CD4-positive, alpha-beta T cell (primary cell): ENCODE measurements around the gene RARB. TPM values are rescaled to one million over a fixed set of nuclear protein-coding genes. Genes with fewer than 3 reads are reported as not detected.

Source experiments
- ATAC-seq: fragments of 200-7000 bp; cut with Tn5 transposase; one replicate; pipeline ENCODE4 v1.10.0; 2022; ENCODE audit warnings: mild to moderate bottlenecking; ENCODE audit not compliant: poor library complexity
- CTCF ChIA-PET: fragments of 350-600 bp; sonication (Branson Sonifier 250); formaldehyde crosslinking; loops from one replicate; lab custom pipeline; 2021; ENCODE audit warnings: antibody characterized with exemption, inconsistent platforms; lab: Charles Lee
- POLR2A ChIA-PET: fragments of 350-600 bp; sonication (Branson Sonifier 250); formaldehyde crosslinking; loops from one replicate; lab custom pipeline; 2021; ENCODE audit warnings: antibody characterized with exemption, inconsistent platforms; lab: Charles Lee
- DNase-seq, 14 experiments: peaks; one replicate each; pipeline ENCODE4 v3.0.0-alpha.2; 2013 to 2020; ENCODE audit warnings: mixed read lengths in 2 of 14
- H3K27ac ChIP-seq, 2 donors: one replicate each; pipeline versions ENCODE4 v1.5.1 to v1.7.0; 2013; ENCODE audit warnings: low read length in 2 of 2, low read depth in 1 of 2, mild to moderate bottlenecking in 1 of 2
- H3K27me3 ChIP-seq, 2 experiments: 1 replicate in 1 of 2; 2 replicates in 1 of 2; pipeline versions ENCODE4 v1.6.1 to v1.7.0; 2013; ENCODE audit warnings: low read length in 2 of 2, control low read depth in 1 of 2, mild to moderate bottlenecking in 1 of 2, moderate library complexity in 1 of 2; ENCODE audit not compliant: insufficient read depth in 2 of 2, control insufficient read depth in 1 of 2
- H3K36me3 ChIP-seq: one replicate; pipeline ENCODE4 v1.6.1; 2013; ENCODE audit warnings: low read length, control low read depth; ENCODE audit not compliant: insufficient read depth
- H3K4me1 ChIP-seq: one replicate; pipeline ENCODE4 v1.6.1; 2013; ENCODE audit warnings: low read length, control low read depth; ENCODE audit not compliant: insufficient read depth
- H3K4me3 ChIP-seq: one replicate; pipeline ENCODE4 v1.5.1; 2013; ENCODE audit warnings: mild to moderate bottlenecking, low read length, moderate library complexity
- H3K9me3 ChIP-seq, 2 experiments: 1 replicate in 1 of 2; 2 replicates in 1 of 2; pipeline versions ENCODE4 v1.6.1 to v1.7.0; 2013; ENCODE audit warnings: low read length in 2 of 2, mild to moderate bottlenecking in 2 of 2, control low read depth in 1 of 2, moderate library complexity in 1 of 2; ENCODE audit not compliant: control insufficient read depth in 1 of 2, insufficient read depth in 1 of 2
- H3K27ac Mint-ChIP-seq: one replicate; pipeline ENCODE4 v1.8.0; 2020; ENCODE audit warnings: mixed read lengths
- H3K27me3 Mint-ChIP-seq: one replicate; pipeline ENCODE4 v1.8.0; 2021; ENCODE audit warnings: mixed read lengths
- H3K36me3 Mint-ChIP-seq: one replicate; pipeline ENCODE4 v1.8.0; 2021; ENCODE audit warnings: low read depth, mixed read lengths
- H3K4me1 Mint-ChIP-seq: one replicate; pipeline ENCODE4 v1.8.0; 2021; ENCODE audit warnings: low read depth, mixed read lengths
- H3K4me3 Mint-ChIP-seq: one replicate; pipeline ENCODE4 v1.8.0; 2020; ENCODE audit warnings: mild to moderate bottlenecking, mixed read lengths
- H3K9me3 Mint-ChIP-seq: one replicate; pipeline ENCODE4 v1.8.0; 2020; ENCODE audit warnings: mixed read lengths
- intact Hi-C, 2 experiments: fragments of 100-400 bp; cut with DNase I in 1 of 2; cut with micrococcal nuclease in 1 of 2; formaldehyde crosslinking; loops; one replicate each; pipeline versions ENCODE4 v1.15.1 to v1.9.0; 2023 to 2025; cut with DNase I, micrococcal nuclease
- total RNA-seq, 174 experiments: library from RNA in 2 of 174; stranded (reverse) in 2 of 174; gene quantifications; one replicate each; pipeline ENCODE4 v1.2.3 and lab custom pipeline; 2021 to 2026
- TF ChIP-seq, protein P1 (sequence below): fragments of 200-600 bp; IDR thresholded peaks from one replicate; pipeline ENCODE4 v1.8.0; 2022; ENCODE audit warnings: antibody characterized with exemption, mild to moderate bottlenecking

Gene RARB
- total RNA-seq, 2 experiments from 2014 or later: not detected

DNA sequence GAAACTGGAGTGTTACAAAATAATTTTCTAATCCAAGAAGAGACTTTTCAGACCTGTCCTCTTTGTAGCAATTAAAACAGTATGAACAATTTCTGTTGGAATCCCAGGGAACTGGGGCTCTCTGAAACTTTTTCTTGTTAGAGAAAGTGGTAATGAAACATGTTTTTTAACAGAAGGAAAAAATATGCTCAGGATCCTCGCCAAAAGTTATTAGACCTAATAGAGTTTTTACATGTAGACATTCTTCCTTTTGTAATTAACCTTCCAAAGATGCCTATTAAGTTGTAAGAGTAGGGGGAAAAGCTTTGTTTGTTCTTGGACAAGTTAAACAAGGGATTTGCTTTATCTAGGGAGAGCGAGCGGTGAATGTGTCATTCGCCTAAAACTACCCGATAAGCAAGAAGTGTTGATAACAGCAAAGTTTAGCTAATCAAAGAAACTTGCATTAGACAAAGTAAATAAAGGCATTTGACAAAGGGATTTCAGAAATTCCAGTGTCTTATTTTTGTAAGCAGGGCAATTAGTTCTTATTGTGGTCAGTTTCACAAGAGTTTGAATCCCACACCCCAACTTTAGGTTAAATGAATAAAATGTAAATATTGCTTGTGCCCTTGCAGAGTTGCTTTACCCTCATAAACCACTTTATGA is 2.3 kb downstream of the RARB start:
- H3K4me3 ChIP-seq: no peak overlapping the region
- no peak for ATAC-seq
- no peaks in the 10 kb centered on the region for H3K36me3 ChIP-seq
- intact Hi-C loops: no loop called here
- TF ChIP-seq, protein P1, sequence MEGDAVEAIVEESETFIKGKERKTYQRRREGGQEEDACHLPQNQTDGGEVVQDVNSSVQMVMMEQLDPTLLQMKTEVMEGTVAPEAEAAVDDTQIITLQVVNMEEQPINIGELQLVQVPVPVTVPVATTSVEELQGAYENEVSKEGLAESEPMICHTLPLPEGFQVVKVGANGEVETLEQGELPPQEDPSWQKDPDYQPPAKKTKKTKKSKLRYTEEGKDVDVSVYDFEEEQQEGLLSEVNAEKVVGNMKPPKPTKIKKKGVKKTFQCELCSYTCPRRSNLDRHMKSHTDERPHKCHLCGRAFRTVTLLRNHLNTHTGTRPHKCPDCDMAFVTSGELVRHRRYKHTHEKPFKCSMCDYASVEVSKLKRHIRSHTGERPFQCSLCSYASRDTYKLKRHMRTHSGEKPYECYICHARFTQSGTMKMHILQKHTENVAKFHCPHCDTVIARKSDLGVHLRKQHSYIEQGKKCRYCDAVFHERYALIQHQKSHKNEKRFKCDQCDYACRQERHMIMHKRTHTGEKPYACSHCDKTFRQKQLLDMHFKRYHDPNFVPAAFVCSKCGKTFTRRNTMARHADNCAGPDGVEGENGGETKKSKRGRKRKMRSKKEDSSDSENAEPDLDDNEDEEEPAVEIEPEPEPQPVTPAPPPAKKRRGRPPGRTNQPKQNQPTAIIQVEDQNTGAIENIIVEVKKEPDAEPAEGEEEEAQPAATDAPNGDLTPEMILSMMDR: no peak
- H3K27ac ChIP-seq: no peak overlapping the region
- H3K4me1 ChIP-seq: no peaks in the 10 kb centered on the region
- no peak overlapping the region for H3K4me3 Mint-ChIP-seq
- no peaks in the 10 kb centered on the region for H3K36me3 Mint-ChIP-seq
- H3K27me3 Mint-ChIP-seq: peaks cover 61% of the 10 kb centered on the region
- peaks cover 0 to 9% of the 10 kb centered on the region in 2 experiments for H3K9me3 ChIP-seq
- H3K4me1 Mint-ChIP-seq: no peaks in the 10 kb centered on the region
- H3K27ac Mint-ChIP-seq: no peak overlapping the region
- ChIA-PET POLR2A (no interaction called here), CTCF (no interaction called here)
- H3K27me3 ChIP-seq: peaks cover 20 to 49% of the 10 kb centered on the region in 2 experiments
- no peaks in the 10 kb centered on the region for H3K9me3 Mint-ChIP-seq
- DNase-seq: no peak

DNA sequence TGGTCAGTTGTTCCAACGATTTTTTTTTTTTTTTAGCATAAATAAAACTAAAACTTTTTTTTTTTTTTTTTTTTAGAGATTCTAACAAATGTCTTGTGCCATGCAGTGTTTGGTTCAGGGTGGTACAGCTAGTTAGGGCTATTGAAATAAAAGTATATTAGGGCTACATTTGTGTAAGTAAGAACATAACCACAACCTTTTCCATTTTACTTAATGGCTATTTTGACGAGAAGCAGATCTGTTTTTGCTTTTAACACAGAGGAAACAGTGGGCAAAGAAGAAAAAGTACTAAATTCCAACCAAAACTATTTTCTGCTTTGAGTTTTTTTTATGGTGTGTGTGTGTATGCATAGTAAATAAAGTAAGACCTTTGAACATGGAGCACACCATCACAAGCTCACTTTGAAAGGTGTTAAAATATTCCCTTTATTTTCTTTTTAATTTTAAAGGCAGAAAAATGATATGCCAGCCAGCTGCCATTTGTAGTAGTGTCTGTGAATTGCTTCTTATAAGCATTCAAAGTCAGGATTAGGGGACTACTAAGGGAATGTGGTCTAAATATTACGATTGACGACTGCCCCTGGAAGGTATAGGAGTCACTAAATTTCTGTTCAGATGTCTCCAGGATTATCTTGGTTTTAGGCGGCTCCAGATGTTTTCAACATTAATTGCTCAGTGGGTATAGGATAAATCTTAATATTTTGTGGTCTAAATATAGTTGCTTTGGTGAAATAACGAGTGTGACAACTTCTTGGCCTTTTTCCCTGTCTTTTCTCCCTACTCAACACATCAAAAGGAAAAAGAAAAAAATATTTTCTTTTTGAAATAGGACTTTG is 3.1 kb downstream of the RARB start:
- Mint-ChIP-seq H3K4me3 (no peak overlapping the region), H3K27me3 (peaks cover 54% of the 10 kb centered on the region), H3K27ac (no peak overlapping the region), H3K4me1 (no peaks in the 10 kb centered on the region), H3K9me3 (no peaks in the 10 kb centered on the region), H3K36me3 (no peaks in the 10 kb centered on the region)
- Histone ChIP-seq H3K4me3 (no peak overlapping the region), H3K9me3 (peaks cover 0 to 9% of the 10 kb centered on the region in 2 experiments), H3K27me3 (peaks cover 20 to 46% of the 10 kb centered on the region in 2 experiments), H3K4me1 (no peaks in the 10 kb centered on the region), H3K36me3 (no peaks in the 10 kb centered on the region), H3K27ac (no peak overlapping the region)
- ChIA-PET POLR2A (no interaction called here), CTCF (no interaction called here)
- DNase-seq: no peak
- intact Hi-C loops: no loop called here
- no peak for ATAC-seq
- TF ChIP-seq, protein P1: no peak

DNA sequence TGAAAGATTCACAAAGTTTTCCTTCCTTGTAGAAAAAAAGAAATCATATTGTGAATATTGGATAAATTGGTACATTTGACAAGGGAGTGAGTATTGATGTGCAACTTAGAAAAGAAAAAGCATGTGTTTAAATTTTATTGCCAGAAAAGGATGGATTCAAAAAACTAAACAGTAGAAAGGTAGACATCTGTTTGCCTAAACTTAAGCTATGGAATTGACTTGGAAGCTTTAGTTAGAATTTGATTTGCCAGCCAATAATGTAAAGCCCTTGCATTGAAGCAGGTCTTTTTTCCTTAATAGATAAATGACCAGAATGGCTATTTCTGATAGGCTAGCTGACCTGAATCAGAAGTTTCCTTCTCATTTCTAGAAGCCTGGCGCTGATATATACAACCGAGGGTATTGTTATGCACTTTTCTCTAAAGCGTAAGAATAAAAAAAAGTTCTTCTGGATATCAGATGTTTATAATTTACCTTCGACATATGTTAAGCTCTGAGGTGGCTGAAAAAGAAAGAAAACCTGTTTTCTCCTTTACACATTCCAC is 4.2 kb downstream of the RARB start:
- Histone ChIP-seq H3K4me1 (no peaks in the 10 kb centered on the region), H3K4me3 (no peak overlapping the region), H3K27ac (no peak overlapping the region), H3K36me3 (no peaks in the 10 kb centered on the region), H3K9me3 (peaks cover 0 to 9% of the 10 kb centered on the region in 2 experiments), H3K27me3 (peaks cover 20 to 35% of the 10 kb centered on the region in 2 experiments)
- ChIA-PET POLR2A (no interaction called here), CTCF (no interaction called here)
- H3K27me3 Mint-ChIP-seq: peaks cover 44% of the 10 kb centered on the region
- no peak overlapping the region for H3K4me3 Mint-ChIP-seq
- no peak overlapping the region for H3K27ac Mint-ChIP-seq
- intact Hi-C loops: no loop called here
- TF ChIP-seq, protein P1: no peak
- no peaks in the 10 kb centered on the region for H3K36me3 Mint-ChIP-seq
- DNase-seq: no peak
- H3K9me3 Mint-ChIP-seq: no peaks in the 10 kb centered on the region
- ATAC-seq: no peak
- no peaks in the 10 kb centered on the region for H3K4me1 Mint-ChIP-seq
